HG03139 (cell line): ENCODE data around the gene STAC3.

ENCODE experiments used
- ATAC-seq: cut with Tn5 transposase; IDR thresholded peaks from one replicate; pipeline ENCODE4 v1.9.1; 2021; ENCODE audit not compliant: unreplicated experiment

STAC3 gene

GRCh38 chr12:57255916-57256315 is 4.9 kb upstream of the STAC3 start:
- ATAC-seq: no peak

- no peak for ATAC-seq
Observed at GRCh38 chr12:57254506-57255280, 3.7 kb upstream of the STAC3 start.

- ATAC-seq: no peak
Observed at GRCh38 chr12:57250541-57250940, 446 bp downstream of the STAC3 start.

- no peak for ATAC-seq
Observed at GRCh38 chr12:57248934-57249742, 1.8 kb downstream of the STAC3 start.

GRCh38 chr12:57247041-57247440 is 3.9 kb downstream of the STAC3 start:
- ATAC-seq: no peak

- no peak for ATAC-seq
Observed at GRCh38 chr12:57244312-57244696, 6.7 kb downstream of the STAC3 start.

- ATAC-seq: no peak
Observed at GRCh38 chr12:57243521-57244311, 7.3 kb downstream of the STAC3 start.

GRCh38 chr12:57242691-57243454 is 8.1 kb downstream of the STAC3 start:
- no peak for ATAC-seq

GRCh38 chr12:57242329-57242690 is 8.7 kb downstream of the STAC3 start:
- ATAC-seq: no peak

GRCh38 chr12:57241402-57242310 is 9.3 kb downstream of the STAC3 start:
- no peak for ATAC-seq

- no peak for ATAC-seq
Observed at GRCh38 chr12:57240926-57241401, 10.0 kb downstream of the STAC3 start.

- no peak for ATAC-seq
Observed at GRCh38 chr12:57240066-57240921, 10.7 kb downstream of the STAC3 start.

GRCh38 chr12:57239587-57240065 is 11.4 kb downstream of the STAC3 start:
- no peak for ATAC-seq

- peak; percentile 50 for ATAC-seq
Observed at GRCh38 chr12:57238854-57239554, 12.0 kb downstream of the STAC3 start.

GRCh38 chr12:57237932-57238853 is 12.8 kb downstream of the STAC3 start:
- ATAC-seq: no peak

GRCh38 chr12:57237596-57237931 is 13.4 kb downstream of the STAC3 start:
- no peak for ATAC-seq
